ENCODE data around the gene MTARC1. TPM values are rescaled to one million over a fixed set of nuclear protein-coding genes. Genes with fewer than 3 reads are reported as not detected.

MTARC1 gene
- total and polyA plus RNA-seq, 9 of the 15 experiments (the other 6 are each of a cell fraction or from before 2014, with no cell fraction given): 0.07 to 0.14 (median 0.11) TPM; not detected in 6

DNA sequence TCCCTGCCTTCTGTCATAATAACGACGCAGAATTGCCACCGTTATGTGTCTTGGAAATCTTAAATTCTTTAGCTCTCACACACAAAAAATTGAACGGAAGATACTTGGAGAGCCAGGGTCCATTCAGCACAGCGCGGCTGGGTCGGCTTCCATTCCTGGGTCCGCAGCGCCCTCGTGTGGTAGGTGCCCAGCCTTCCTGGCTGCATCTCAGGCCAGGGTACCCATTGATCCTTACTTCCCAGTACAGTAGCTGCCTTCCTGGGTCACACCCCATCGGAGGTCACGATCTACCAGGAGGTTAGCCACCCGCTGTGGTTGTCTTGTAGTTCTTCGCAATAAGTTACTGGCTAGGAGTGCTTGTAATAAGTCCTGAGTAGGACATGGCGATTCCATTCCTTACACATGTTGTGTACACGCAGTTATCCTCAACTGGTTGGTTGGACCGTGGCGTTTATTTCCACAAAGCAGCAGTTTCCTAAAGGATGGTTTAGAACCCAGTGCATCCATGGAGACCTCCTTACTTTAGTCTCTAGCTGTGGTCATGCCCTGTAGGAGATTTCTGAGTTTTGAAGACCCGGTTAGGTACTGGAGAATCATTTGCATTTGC is 9.9 kb upstream of the MTARC1 start (continued):
- TF ChIP-seq, protein P1, sequence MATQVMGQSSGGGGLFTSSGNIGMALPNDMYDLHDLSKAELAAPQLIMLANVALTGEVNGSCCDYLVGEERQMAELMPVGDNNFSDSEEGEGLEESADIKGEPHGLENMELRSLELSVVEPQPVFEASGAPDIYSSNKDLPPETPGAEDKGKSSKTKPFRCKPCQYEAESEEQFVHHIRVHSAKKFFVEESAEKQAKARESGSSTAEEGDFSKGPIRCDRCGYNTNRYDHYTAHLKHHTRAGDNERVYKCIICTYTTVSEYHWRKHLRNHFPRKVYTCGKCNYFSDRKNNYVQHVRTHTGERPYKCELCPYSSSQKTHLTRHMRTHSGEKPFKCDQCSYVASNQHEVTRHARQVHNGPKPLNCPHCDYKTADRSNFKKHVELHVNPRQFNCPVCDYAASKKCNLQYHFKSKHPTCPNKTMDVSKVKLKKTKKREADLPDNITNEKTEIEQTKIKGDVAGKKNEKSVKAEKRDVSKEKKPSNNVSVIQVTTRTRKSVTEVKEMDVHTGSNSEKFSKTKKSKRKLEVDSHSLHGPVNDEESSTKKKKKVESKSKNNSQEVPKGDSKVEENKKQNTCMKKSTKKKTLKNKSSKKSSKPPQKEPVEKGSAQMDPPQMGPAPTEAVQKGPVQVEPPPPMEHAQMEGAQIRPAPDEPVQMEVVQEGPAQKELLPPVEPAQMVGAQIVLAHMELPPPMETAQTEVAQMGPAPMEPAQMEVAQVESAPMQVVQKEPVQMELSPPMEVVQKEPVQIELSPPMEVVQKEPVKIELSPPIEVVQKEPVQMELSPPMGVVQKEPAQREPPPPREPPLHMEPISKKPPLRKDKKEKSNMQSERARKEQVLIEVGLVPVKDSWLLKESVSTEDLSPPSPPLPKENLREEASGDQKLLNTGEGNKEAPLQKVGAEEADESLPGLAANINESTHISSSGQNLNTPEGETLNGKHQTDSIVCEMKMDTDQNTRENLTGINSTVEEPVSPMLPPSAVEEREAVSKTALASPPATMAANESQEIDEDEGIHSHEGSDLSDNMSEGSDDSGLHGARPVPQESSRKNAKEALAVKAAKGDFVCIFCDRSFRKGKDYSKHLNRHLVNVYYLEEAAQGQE (IDR thresholded peaks at IDR 0.05; ENCODE audit: borderline replicate concordance): peak; percentile 75
- TF ChIP-seq, protein P1 (CRISPR knock-in tag; IDR thresholded peaks at IDR 0.05; ENCODE audit: low read depth): no peak
- no peak for TF ChIP-seq TBP (optimal IDR thresholded peaks at IDR 0.05; ENCODE audit: low read depth, low read length)
- TF ChIP-seq TAF7 (tag; IDR thresholded peaks at IDR 0.05): no peak
- TF ChIP-seq CEBPB (tag; IDR thresholded peaks at IDR 0.05): no peak
- peak; percentile 68 for TF ChIP-seq CC2D1A (IDR thresholded peaks at IDR 0.05)
- TF ChIP-seq KLF13 (tag; IDR thresholded peaks at IDR 0.05; ENCODE audit: borderline replicate concordance, low read depth): no peak
- TF ChIP-seq YY1 (IDR thresholded peaks at IDR 0.05; ENCODE audit: borderline replicate concordance in 1 of 3, control insufficient read depth in 1 of 3, extremely low read depth in 1 of 3, insufficient read depth in 3 of 3, insufficient read length in 1 of 3, insufficient replicate concordance in 2 of 3, low read depth in 1 of 3, low read length in 2 of 3): peak in 1 of 3 experiments; percentile 37
- peak; percentile 35; the same call in 1 of the 2 replicates for TF ChIP-seq ESRRA (IDR thresholded peaks at IDR 0.05; ENCODE audit: borderline replicate concordance, low read depth)
- TF ChIP-seq, protein P2, sequence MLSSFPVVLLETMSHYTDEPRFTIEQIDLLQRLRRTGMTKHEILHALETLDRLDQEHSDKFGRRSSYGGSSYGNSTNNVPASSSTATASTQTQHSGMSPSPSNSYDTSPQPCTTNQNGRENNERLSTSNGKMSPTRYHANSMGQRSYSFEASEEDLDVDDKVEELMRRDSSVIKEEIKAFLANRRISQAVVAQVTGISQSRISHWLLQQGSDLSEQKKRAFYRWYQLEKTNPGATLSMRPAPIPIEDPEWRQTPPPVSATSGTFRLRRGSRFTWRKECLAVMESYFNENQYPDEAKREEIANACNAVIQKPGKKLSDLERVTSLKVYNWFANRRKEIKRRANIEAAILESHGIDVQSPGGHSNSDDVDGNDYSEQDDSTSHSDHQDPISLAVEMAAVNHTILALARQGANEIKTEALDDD (IDR thresholded peaks at IDR 0.05): no peak
- TF ChIP-seq, protein P3, sequence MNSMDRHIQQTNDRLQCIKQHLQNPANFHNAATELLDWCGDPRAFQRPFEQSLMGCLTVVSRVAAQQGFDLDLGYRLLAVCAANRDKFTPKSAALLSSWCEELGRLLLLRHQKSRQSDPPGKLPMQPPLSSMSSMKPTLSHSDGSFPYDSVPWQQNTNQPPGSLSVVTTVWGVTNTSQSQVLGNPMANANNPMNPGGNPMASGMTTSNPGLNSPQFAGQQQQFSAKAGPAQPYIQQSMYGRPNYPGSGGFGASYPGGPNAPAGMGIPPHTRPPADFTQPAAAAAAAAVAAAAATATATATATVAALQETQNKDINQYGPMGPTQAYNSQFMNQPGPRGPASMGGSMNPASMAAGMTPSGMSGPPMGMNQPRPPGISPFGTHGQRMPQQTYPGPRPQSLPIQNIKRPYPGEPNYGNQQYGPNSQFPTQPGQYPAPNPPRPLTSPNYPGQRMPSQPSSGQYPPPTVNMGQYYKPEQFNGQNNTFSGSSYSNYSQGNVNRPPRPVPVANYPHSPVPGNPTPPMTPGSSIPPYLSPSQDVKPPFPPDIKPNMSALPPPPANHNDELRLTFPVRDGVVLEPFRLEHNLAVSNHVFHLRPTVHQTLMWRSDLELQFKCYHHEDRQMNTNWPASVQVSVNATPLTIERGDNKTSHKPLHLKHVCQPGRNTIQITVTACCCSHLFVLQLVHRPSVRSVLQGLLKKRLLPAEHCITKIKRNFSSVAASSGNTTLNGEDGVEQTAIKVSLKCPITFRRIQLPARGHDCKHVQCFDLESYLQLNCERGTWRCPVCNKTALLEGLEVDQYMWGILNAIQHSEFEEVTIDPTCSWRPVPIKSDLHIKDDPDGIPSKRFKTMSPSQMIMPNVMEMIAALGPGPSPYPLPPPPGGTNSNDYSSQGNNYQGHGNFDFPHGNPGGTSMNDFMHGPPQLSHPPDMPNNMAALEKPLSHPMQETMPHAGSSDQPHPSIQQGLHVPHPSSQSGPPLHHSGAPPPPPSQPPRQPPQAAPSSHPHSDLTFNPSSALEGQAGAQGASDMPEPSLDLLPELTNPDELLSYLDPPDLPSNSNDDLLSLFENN (IDR thresholded peaks at IDR 0.05; ENCODE audit: low read depth in 2 of 2, low read length in 2 of 2): no peak
- TF ChIP-seq CREM (IDR thresholded peaks at IDR 0.05; ENCODE audit: low read depth): 0 out of 2 replicates have a peak, but pooled peaks have one; percentile 13
